HK-2 (cell line): ENCODE measurements around the gene CALY.

Experiments used
- DNase-seq: peaks from one replicate; pipeline ENCODE4 v3.0.0-alpha.2; 2018; ENCODE audit not compliant: unreplicated experiment

The CALY gene

DNA sequence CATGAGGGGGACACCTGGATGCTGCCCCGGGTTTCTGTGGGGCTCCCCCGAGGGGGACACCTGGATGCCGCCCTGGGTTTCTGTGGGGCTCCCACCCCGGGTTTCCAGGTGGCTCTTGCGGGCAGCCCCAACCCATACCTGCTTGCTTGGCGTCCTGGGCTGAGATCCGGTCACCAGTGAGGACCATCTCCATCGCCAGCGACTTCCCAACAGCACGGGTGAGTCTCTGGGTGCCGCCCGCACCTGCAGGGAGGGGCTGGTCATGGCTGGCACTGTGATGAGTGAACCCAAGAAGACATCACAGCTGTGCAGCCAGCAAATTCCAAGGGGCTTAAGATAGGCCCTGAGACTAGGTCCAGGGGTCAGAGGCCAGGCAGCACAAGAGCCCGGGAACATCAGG, 30.1 kb upstream of the CALY start:
- DNase-seq: no peak

DNA sequence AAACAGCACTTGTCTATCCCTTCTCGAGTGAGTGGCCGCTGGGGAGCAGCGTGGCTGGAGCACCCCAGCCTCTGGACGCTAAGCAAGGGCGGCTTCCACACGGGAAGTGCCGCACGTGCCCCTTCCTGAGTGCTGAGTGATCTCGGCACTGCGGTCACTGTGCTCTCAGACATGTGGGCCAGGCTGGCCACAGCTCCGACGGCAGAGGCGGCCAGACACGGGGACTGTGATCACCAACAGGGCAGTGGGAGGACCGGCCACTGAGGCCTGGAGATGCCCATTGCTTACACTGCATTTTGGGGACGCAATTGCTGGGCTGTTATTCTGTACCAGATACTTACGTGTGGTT, 29.4 kb upstream of the CALY start:
- no peak for DNase-seq

DNA sequence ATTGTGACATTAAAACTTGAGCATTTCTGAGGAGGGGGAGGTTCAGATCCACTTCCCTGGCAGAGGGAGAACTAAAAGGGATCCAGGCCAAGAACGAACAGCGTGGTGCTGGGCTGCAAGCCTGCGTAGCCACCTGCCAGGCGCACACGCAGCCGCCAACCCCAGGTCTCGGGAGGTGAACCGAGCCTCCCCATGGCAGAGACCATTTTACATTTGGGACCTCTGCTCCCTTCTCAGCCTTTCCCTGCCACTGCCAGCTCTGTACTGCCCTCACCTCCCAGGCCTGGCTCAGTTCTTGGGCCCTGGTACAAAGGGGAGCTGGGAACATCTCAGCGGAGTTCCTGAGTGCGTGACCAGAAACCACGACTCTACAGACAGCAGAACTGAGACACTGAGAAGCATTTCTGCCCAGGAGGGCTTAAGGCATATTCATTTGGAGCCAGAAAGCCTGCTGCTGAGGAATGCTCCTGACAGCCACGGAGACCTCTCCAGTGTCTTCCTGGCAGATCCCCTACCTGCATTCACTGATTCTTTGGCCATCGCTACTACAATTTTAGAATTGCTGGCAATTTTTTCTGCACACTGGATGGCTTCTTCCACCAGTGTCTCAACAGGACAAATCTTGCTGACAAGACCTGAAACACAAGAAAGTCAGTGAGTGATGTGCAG, 28.9 kb upstream of the CALY start:
- no peak for DNase-seq

DNA sequence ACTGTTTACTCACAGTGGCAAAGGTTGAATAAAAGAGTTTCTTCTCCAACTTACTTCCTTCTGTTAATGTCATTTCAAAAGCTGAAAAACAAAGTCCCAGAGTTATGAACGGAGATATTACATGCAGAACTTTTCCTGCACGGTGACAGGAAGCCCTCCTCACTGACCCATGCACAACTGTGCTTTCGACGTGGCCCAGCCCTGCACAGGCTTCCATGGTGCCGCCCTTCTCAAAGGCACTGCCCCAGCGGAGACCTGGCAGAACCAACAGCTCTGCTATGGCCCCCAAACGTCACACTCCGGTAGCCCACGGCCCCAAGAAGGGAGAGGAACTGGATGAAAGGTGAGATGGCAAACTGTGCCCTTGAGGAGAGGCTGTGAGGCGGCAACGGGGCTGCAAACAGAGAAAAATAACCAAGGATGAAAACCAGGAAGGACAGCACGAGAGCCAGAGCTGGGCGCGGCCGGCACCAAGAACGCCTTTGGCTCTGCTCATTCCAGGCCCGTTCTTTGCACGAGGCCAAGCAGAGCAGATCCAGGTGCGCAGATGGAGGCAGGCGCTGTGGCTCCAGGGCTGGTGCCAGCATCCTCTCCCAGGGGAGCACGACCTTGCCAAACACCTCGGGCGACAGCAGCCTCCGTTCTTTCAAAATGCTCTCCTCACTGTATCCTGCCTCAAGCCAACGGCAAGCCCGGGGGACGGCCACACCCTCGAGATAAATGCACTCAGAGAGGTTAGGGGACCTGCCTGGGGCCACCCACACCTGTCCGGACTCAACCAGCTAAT, 28.1 kb upstream of the CALY start:
- DNase-seq: no peak

DNA sequence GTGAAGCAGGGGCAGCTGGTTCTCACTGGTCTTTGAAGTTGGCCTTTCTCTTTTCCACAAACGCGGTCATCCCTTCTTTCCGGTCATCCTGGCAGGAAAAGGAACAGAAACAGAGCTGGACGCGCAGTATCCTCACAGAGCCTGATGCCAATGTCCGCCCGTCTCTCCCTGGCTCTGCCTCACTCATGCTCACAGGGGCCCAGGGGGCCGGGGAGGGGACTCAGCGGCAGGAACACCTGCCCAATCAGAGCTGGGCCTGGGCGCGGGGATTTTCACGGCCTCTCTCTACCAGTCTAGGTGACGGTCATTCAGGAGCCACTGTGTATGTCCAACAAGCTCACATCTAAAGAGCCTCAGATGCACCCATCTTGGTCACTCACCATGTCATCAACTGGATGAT, 26.1 kb upstream of the CALY start:
- no peak for DNase-seq

DNA sequence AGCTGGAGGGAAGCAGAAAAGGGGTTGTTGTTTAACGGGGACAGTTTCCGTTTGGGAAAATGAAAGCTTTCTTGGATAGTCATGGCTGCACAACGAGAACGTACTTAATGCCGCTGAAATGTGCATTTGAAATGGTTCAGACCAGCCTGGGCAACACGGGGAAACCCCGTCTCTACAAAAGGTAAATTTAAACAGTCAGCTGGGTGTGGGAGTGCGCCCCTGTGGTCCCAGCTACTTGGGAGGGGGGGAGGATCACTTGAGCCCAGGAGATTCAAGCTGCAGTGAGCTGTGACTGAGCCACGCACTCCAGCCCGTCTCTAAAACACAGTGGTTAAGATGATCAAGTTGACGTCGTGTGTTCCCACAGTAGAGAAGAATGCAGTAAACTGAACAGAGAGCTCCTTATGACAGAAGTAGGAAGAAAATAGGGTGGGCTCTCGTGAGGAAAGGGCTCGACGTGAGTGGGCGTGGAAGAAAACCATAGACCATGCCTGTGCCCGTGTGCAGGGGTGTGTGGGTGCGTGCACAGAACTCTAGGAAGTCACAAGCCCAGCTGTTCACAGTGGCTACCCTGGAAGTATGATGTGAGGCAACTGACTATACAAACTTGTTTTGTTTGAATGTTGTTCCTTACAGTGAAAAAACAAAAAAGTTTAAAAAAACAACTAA, 25.2 kb upstream of the CALY start:
- no peak for DNase-seq

DNA sequence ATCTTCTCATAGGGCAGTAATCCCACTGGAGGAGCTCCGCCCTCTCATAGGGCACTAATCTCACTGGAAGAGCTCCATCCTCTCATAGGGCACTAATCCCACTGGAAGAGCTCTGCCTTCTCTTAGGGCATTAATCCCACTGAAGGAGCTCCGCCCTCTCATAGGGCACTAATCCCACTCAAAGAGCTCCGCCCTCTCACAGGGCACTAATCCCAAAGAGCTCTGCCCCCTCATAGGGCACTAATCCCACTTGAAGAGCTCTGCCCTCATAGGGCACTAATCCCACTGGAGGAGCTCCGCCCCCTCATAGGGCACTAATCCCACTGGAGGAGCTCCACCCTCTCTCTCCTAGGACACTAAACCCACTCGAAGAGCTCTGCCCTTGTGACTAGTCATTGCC, 24.5 kb upstream of the CALY start:
- DNase-seq: no peak

DNA sequence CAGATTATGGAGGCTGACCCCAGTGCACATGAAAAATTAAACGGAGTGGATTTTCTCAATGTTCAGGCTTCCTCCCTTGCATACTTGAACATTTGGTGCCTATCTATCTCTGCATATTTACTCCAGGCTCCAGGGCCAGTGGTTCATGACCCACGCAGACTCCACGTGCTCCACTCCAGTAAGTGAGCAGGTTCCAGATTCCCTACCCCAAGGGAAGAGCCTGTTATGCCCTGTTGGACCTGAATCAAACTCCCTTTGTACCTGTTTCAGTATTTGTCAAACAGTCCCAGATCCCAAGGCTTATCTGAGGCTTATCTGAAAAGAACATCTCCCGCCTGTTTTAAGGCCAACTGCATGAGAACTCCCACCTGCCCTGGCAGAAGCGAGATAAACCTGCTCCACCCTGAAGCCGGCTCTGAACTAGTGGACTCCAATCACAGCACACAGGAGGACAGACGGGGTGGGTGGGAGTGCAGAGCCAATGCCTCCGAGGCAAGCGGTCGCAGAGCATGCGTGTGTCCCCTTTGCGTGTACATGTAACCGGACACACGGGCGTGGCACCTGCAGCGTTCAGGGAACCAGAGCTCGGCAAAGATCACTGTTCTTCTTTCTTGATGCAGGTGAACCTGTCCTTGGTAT, 23.4 kb upstream of the CALY start:
- no peak for DNase-seq

DNA sequence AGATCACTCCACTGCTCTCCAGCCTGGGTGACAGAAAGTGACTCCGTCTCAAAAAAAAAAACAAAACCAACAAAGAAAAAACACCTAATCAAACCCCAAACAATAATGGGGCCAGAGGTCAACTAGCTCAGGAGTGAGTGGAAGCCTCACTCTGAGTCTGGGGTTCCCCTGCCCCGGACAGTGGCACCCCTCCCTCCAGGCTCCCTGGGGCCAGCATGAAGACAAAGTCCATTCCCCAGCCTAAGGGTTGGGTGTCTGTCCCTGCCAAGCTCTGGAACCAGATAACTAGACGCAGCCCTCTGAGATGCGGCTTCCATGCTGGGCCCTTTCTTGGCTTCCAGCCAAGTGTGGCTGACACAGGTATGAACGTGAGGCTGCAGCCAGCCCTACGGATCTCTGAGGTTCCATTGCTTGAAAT, 22.9 kb upstream of the CALY start:
- no peak for DNase-seq

DNA sequence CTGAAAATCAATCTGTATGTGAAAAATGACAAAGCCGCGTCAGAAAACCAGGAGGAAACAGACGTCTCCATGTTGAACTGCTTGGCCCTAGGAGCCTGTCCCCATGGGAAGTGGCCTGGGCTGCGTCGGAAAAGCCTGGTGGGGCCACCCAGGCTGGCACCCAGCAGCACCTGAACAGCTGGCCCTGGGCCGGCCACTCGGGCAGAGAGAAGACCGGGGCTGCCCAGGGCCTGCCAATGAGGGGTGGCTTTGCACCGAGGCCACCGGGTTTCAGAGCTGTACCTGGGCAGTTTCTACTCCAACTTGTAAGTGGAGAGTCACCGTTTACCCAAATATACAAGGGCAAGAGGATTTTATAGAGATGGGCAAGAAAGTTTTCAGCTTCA, 22.2 kb upstream of the CALY start:
- no peak for DNase-seq

DNA sequence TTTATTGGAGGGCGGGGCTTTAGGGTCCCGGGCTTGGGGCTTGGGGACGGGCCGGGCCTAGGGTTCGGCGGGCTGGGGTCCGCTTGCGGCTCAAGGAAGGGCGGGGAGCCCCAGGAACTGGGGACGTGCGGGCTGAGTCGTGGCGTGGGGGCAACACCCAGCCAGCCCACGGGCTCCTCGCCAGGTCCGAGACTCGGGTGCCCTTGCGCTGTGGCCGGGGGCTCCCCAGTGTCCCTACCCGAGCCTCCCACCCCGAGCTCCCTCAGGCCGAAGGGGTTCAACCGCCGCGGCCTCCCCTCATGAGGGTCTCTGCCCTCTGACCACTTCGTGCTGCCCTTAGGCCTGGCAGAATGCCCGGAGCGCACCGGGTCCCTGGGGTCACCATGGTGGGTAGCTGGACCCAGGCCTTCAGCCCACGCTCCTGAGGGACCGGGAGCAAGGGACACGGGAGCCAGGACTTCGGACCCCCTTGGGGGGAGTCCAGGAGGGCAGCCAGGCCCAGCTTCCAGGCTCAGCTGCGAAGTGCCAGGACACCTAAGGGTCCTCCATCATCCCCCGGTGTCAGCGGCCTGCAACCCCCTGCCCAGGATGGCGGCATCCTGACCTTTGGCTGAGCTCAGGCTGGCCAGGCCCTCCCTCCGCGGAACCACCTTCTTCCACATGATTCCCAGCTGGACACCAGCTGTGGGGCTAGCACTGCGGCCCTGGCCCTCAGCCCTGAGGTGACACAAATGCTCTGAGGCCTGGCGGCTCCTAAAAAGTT, 21.6 kb upstream of the CALY start:
- DNase-seq: no peak

DNA sequence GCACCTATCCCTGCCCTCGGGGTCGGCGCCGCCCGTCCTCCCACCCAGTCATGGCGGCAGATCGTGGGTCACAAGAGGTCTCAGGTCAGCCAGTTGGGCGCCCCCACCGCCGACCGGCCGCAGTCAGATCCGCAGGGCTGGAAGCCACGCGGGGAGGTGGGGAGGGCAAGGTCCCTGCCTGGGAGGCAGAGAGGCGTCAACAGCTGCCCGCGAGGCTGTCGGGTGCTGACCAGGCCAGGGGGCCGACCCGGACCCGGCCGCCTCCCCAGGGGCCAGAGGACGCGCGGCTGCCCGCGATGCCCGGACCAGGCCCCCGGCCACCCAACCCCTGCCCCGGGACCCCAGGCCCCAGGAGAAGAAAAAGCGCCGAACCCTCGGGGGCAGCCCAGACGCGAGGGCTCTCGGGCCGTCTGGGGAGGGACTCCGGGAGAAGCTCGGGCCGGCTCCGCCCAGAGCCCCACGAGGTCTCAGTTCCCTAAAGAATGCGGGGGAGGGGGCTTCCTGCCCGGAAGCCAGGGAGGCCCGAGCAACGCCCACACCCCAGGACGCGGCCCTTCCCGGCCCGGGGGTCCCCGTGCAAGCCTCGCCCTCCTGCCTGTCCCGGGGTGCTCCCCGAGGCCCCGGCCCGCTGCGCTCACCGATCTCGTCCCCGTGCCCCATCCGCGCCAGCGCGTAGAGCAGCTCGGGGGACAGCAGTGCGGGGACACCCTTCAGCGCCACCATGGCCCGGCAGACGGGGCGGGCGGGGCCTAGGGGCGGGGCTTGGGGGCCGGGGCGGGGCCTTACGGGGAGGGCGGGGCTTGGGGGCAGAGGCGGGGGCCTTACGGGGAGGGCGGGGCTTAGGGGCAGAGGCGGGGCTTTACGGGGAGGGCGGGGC, 20.8 kb upstream of the CALY start, which contains the start of gene FUOM:
TSS of gene FUOM (minus strand) at position 735 of the 877 bp plus-strand sequence. CDS start at position 723, 12 bp downstream.
- DNase-seq: peak; percentile 84

DNA sequence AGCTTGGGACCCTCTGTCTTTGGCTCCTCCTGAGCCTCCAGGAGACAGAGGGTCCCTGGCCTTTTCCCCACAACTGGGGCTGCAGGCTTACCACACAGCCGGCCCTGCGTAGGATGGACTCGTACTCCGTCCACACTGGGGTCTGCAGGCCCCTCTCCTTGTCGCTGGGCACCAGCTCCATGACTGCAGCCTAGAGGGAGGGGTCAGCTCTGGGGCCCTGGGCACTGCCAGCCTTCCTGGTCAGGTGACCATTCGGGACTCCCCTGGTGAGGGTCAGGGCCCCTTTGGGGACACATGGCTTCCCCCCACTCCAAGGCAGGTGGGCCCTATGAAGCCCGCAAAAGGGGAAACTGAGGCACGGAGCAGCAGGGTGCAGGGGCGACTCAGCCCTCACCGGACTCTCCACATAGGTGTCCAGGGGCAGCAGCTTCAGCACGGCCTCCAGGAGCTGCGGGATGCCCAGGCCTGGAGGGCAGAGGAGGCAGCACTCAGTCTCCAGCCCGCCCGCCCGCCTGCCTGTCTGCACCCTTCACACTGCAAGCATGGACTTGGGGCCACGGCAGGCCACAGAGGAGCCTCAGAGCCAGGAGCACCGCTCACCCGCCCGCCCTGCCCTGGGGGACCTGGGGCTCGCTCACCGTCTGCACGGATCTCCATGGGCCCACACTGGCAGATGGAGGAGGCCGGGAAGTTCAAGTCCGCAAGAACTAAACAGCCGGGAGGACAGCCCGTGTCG, 20.0 kb upstream of the CALY start:
- DNase-seq: no peak

DNA sequence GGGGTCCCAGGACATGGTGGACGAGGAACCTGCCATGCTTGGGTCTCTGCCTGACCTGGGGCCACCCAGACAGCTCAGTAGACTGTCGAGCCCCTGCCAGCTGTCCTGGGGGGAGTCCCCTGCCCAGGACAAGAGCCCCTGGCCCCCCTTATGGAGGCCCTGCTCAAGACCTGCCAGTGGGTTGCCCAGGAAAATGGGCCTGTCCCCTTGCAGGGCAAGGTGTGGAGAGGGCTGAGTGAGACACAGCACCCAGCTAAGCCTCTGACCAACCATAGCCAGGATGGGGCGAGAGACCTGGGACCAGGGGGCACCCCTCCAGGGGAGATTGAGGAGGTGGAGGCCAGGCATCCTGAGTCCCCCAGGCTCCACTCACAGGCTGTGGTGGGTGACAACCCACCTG, 19.3 kb upstream of the CALY start:
- DNase-seq: no peak

DNA sequence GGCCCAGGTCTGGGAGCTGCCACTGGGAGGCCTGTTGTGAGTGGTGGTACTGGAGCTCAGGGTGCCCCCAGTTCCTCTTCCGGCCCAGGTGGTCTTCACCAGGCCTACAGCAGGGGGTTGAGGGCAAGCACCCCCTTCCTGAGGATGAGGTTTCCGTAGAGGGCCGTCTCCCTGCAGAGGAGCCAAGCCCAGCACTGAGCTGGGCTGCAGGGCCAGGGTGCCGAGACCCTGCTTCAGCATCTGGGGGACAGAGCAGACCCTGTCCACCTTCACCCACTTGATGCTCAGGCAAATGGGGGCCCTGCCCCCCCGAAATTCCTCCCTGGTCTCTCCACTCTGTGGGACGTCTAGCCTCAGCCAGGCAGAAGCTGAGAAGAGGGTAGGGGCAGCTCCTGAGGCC, 18.6 kb upstream of the CALY start:
- no peak for DNase-seq

DNA sequence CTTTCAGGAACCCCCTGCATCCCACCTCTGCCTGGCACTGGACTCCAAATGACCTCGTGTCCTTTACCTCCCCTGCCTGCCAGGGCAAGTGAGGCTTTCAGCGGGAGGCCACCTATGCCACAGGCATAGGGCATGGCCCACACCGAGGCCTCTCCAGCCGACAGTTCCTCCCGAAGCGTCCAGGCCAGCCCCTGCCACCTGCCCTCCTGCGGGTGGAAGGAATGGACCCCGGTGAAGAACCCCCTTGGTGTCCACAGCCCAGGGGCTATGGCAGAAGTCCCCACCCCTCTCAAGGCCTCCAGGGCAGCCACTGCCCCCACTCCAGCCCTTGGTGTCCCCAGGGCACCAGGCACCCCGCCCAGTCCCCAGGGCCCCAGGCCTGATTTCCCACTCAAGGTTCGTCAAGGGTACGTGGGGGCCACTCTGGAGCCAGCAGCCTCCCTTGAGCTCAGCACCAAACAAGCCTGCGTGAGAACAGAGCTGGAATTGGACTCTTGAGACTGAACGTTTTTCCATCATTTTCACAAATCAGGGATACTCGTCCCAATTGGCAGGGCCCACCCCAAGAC, 18.1 kb upstream of the CALY start:
- no peak for DNase-seq

DNA sequence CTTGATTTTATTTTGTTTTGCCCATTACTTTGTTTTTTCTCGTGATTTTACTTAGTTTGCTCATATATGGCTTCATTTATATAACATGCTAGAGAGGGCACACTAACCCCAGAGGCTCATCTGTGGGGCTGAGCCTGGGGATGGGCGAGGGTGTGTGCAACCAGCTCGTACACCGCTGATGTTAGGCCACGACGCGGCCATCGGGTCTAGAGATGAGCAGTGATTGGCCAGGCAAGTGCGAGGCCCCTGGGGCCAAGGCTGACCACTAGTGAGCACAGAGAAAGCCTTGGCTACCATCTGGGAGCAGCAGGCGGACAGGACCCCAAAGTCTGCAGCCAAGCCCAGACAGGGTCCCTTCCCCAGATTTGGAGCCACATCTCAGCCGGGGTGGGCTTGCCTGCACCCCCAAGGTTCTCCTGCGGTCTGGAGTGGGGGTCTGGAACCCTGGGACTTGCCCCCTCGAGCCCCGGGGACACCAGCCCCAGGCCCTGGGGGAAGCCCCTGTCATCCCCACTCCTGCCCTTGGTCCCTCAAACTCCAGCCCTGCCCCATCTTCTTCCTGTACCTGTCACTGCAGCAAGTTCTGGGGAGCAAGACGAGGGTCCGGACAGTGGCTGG, 17.4 kb upstream of the CALY start:
- no peak for DNase-seq

DNA sequence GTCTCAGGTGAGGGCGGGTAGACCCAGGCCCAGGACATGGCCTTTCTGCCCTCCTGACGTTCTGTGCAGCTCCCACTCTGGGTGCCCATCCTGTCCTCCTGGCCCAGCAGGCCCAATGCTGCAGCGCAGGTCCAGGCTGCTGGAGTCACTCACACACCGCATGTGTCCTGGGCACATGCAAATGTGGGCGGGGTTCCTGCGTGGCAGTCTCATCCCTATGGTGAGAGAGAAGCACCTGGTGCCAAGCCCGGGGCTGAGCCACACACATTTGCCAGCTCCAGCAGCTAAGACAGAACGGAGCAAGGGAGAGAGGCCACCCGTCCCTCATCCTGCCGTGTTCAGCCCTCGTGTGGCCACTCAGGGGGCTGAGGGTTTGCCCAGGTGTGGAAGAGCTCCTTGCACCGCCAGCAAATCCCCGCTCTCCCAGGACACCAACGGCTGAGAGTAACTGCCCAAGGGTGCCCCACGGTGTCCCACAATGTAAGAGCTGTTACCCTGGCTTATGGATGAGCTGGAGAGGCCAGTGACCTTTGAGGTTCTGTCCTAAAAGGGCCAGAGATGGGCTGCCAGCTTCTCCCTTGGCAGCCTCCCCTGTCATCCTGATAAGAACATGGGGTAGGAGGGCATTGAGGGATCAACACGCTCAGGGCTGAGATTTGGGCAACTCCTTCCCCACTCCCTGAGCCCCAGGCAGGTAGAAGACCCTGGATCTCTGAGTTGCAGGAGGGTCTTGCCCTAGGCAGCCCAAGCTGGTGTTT, 16.7 kb upstream of the CALY start:
- no peak for DNase-seq
